SK-N-SH (cell line): ENCODE results near the gene SCD5.

Source experiments
- SIN3A ChIP-seq: IDR thresholded peaks from 2 replicates; pipeline ENCODE4 v1.6.1; 2012; ENCODE audit warnings: low read depth, mild to moderate bottlenecking, low read length, moderate library complexity, borderline replicate concordance
- TF ChIP-seq, protein P1 (sequence below): fragments of 150-350 bp; IDR thresholded peaks from 2 replicates; pipeline ENCODE4 v1.6.1; 2016; ENCODE audit warnings: mild to moderate bottlenecking, low read depth, low read length
- TF ChIP-seq, protein P2 (sequence below): fragments of 200-600 bp; sonication (generic); IDR thresholded peaks from 2 replicates; pipeline ENCODE4 v1.6.1; 2017; ENCODE audit warnings: antibody characterized with exemption, mild to moderate bottlenecking, moderate library complexity
- TF ChIP-seq, protein P3 (sequence below): IDR thresholded peaks from 2 replicates; pipeline ENCODE4; 2012

DNA sequence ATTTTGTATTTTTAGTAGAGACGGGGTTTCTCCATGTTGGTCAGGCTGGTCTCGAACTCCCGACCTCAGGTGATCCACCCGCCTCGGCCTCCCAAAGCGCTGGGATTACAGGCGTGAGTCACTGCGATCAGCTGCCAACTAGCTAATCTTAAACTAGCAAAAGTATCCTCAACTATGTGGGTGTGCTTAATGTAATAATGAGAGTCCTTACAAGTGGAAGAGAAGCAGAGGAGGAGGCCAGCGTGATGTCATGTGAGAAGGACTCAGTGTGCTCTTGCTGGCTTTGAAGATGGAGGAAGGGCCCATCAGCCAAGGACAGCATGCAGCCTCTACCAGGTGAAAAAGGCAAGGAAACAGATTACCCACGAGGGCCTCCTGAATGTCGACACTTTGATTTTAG, 19.6 kb downstream of the SCD5 start:
- TF ChIP-seq, protein P1, sequence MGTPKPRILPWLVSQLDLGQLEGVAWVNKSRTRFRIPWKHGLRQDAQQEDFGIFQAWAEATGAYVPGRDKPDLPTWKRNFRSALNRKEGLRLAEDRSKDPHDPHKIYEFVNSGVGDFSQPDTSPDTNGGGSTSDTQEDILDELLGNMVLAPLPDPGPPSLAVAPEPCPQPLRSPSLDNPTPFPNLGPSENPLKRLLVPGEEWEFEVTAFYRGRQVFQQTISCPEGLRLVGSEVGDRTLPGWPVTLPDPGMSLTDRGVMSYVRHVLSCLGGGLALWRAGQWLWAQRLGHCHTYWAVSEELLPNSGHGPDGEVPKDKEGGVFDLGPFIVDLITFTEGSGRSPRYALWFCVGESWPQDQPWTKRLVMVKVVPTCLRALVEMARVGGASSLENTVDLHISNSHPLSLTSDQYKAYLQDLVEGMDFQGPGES, result no peak
- no peak for TF ChIP-seq SIN3A
- TF ChIP-seq, protein P2, sequence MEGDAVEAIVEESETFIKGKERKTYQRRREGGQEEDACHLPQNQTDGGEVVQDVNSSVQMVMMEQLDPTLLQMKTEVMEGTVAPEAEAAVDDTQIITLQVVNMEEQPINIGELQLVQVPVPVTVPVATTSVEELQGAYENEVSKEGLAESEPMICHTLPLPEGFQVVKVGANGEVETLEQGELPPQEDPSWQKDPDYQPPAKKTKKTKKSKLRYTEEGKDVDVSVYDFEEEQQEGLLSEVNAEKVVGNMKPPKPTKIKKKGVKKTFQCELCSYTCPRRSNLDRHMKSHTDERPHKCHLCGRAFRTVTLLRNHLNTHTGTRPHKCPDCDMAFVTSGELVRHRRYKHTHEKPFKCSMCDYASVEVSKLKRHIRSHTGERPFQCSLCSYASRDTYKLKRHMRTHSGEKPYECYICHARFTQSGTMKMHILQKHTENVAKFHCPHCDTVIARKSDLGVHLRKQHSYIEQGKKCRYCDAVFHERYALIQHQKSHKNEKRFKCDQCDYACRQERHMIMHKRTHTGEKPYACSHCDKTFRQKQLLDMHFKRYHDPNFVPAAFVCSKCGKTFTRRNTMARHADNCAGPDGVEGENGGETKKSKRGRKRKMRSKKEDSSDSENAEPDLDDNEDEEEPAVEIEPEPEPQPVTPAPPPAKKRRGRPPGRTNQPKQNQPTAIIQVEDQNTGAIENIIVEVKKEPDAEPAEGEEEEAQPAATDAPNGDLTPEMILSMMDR, result no peak
- TF ChIP-seq, protein P3, sequence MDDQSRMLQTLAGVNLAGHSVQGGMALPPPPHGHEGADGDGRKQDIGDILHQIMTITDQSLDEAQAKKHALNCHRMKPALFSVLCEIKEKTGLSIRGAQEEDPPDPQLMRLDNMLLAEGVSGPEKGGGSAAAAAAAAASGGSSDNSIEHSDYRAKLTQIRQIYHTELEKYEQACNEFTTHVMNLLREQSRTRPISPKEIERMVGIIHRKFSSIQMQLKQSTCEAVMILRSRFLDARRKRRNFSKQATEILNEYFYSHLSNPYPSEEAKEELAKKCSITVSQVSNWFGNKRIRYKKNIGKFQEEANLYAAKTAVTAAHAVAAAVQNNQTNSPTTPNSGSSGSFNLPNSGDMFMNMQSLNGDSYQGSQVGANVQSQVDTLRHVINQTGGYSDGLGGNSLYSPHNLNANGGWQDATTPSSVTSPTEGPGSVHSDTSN, result no peak
